NCI-H774 (cell line): ENCODE data around the gene NOC2L.

Source experiments
- DNase-seq: peaks from one replicate; lab custom pipeline; 2025; lab: John Stamatoyannopoulos, UW

NOC2L gene

DNA sequence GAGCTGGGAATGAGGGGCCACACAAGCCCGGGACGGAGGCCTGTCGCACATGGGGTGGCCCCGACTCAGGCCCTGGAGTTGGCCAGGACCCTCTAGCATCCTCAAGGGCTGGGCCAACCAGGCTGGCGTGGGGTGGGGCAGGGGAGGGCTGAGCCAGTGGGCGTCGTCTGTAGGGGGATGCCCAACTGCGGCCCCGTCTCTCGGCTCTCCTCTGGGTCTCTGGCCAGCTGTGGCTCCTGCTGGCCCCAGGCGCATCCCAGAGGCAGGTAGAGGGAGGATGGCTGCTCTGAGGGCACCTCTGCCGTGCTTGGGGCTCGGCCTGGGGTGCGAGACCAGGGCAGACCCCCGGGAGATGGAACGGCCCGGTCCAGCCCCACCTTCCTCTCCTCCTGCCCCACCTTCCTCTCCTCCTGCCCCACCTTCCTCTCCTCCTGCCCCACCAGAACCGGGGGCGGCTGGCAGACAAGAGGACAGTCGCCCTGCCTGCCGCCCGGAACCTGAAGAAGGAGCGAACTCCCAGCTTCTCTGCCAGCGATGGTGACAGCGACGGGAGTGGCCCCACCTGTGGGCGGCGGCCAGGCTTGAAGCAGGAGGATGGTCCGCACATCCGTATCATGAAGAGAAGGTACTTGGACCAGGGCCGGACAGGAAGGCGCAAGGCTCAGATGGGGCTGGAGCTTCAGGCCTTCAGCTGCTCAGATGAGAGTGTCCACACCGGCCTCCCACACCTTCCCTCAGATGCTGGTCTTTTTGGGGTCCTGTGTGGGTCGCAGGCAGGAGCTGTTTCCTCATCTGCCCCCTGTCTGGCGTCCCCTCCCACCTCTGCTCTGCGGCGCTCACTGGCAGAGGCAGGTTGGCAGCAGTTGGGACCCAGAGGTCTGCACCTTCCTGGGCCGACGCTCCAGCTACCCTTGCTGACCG, 29.1 kb downstream of the NOC2L start:
- no peak for DNase-seq

DNA sequence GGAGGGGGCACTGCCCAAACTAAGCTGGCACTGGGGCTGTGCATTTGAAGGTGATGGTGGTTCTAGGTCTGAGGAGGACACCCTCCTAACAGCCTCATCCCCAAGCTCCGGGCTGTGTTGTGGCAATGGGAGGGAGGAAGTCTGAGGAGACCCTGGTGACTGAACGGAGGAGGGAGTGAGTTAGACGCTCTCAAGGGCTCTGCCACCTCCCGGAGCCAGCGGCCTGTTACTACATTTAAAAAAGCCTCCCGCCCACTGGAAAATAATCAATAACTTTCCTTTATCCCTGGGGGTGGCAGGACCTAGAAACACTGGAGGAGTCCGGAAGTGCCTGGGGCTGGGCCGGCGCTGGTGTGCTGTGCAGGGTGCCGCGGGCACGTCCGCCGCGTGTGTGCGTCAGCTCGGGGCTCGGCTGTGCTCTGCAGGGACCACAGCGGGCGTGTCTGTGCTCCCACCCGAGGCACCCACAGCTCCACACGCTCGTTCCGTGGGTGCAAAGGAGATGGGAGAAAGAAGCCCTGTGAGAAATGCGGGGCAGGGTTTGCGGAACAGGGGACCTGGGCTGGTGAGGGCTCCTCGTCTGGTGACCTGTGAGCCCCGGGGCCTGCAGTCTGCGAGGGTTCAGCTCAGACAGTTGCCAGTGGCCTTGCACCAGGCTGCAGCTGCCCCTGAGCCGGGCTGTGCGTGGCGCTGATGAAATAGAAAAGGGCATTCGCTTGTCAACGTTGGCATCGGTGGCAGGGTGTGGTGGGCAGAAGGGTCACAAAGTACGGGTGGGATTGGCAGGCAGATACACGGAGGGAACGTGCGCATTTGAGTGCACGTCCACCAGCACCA, 30.0 kb downstream of the NOC2L start:
- DNase-seq, result no peak

DNA sequence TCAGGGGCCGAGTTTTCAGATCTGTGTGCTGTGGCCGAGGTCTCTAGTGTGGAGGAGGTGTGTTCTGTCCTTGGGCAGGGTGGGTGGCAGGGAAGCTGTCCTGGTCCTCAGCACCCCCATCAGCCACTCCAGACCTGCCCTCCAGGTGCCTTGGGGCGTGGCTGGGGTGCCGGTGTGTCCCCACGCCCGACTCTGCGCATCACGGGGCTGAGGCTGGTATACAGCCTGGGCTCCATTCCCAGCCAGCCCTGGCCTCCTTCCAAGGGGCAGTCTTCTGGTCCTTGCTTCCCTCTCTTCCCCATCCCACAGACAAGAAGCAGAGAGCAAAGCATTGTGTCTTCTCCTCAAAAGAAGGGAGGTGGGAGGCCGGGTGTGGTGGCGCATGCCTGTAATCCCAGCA, 31.3 kb downstream of the NOC2L start:
- no peak for DNase-seq

DNA sequence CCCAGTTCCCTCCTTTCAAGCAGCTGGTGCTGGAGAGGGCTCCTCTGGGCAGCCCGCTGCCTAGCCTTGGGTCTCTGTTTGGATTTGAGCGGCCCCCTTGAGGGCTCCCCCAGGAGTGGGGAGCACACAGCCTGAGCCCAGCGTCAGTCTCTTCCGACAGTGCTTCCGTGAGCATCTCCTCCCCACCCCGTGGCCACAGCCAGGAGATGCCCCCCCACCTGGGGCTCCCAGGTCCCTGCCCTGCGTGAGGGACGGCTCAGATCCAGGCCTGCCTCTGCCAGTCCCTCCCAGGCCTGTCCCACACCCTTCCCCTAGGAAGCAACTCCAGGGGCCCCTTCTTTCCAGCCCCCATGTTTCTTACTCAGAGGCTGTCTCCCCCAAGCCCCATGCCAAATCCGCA, 31.8 kb downstream of the NOC2L start:
- DNase-seq, result no peak

DNA sequence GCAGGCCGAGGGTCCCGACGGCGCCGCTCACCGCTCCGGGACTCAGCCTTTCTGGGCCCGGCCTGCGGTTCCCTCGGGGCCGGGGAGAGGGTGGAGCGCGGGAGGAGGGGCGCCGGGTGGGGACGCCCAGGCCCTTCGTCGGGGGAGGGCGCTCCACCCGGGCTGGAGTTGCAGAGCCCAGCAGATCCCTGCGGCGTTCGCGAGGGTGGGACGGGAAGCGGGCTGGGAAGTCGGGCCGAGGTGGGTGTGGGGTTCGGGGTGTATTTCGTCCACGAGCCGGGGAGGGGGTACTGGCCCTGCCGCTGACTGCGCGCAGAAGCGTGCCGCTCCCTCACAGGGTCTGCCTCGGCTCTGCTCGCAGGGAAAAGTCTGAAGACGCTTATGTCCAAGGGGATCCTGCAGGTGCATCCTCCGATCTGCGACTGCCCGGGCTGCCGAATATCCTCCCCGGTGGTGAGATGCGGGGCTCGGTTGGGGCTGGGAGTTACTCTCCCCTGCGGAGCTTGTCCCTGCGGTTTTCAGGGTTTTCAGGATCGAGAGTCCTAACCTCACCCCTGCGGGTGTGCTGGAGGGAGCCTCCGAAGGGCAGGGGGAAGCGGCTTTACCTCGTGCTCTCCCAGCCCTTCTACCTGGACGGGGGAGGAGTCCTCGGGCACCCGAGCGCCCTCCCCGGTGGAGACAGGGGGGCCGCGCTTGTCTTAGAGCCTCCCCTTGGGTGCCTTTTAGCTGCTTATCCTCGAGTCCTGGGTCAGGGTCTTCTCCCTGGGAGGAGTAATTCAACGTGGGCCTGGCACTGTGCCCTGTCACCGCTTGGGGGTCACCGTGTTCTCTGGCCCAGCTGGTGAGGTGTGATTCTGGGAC, 33.3 kb downstream of the NOC2L start:
- DNase-seq, result no peak

DNA sequence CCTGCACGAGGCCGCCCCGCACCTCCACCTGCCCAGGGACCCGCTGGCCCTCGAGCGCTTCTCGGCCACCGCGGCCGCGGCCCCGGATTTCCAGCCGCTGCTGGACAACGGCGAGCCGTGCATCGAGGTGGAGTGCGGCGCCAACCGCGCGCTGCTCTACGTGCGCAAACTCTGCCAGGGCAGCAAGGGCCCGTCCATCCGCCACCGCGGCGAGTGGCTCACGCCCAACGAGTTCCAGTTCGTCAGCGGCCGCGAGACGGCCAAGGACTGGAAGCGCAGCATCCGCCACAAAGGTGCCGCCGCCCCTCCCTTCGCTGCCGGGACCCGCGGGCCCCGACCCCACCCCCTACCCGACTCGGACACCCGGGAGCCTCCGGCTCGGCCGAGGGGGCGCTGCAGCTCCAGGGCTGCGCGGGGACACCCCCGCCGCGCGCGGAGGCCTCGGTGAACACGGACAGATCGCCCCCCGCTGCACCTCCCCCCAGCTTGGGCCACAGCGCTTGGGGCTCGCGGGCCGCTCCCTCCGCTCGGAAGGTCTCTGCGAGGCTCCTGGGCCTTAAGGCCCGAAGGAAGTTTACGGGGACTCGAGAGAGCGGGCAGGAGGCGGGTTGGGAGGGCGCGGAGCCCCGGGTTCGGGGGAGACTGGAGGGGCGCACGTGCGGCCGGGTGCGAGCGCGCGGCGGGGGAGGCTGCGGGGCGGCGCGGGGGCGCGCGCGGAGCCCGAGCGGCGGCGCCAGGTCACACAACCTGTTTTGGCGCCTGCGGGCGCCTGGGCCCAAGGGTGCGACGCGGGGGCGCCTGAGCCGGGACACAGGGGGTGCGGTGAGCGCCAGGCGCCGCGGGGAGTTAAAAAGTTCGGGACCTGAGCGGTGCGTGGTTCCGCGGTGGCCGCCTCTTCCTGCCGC, 34.1 kb downstream of the NOC2L start:
- DNase-seq, result no peak

DNA sequence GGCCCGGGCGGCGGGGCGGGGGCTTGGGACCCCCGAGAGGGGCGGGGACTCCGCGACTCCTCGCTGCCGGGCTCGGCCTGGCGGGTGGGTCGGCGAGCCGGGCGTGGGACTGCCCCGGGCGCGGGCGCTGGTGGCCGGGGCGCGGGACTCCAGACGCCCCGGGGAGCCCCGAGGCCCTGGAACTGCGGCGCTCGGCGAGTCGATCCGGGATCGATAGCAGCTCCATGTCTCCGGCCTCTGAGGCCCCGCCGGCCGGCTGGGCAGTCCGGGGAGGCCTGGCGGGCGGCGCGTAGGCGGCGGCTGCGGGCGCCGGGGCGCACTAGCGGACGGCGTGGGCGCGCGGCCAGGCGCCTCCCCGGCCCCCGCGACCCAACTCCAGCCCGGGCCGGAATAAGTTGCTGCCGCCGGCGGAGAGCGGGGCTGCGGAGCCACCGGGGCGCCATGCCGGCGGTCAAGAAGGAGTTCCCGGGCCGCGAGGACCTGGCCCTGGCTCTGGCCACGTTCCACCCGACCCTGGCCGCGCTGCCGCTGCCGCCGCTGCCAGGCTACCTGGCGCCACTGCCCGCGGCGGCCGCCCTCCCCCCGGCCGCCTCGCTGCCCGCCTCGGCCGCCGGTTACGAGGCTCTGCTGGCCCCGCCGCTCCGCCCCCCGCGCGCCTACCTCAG, 34.9 kb downstream of the NOC2L start:
- no peak for DNase-seq

DNA sequence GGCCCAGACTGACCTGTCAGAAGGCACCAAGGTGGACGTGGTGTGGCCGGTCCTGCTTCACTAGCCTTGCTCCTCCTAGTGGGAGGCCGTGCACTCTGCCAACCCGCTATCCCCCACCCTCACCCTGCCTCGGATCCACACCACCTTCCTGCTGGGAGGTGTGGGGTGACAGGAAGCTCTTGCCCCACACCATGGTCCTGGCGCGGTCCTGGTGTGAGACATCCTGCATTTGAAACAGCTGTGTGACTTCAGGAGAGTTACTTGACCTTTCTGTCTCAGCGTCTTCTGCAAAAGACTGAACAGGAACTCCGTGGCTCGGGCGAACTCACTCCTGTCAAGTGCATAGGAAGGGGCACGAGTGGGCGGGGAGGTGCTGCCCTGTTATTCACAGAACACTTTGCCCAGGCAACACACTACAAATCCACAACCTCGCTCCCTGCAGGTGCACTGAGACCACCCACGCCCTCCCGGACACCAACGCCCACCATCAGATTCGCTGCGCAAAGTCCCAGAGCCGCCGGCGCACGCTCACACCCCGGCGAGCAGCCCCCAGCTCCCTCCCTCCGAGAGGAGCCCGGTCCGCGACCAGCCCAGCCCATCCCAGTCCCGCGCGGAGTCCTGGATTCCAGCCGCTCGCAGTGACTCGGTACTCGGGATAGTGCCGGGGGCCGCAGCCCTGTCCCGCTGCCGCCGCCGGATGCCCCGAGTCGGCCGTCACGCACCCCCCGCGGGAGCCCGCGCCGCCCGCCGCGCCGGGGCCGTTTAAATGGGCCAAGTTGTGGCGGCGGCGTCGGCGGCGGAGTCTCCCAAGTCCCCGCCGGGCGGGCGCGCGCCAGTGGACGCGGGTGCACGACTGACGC, 35.7 kb downstream of the NOC2L start, which contains the start of gene SAMD11:
SAMD11 (plus strand) TSS at position 793 of the 860 bp plus-strand sequence. CDS start 509 bp downstream, outside the sequence.
- DNase-seq, result peak; percentile 31

DNA sequence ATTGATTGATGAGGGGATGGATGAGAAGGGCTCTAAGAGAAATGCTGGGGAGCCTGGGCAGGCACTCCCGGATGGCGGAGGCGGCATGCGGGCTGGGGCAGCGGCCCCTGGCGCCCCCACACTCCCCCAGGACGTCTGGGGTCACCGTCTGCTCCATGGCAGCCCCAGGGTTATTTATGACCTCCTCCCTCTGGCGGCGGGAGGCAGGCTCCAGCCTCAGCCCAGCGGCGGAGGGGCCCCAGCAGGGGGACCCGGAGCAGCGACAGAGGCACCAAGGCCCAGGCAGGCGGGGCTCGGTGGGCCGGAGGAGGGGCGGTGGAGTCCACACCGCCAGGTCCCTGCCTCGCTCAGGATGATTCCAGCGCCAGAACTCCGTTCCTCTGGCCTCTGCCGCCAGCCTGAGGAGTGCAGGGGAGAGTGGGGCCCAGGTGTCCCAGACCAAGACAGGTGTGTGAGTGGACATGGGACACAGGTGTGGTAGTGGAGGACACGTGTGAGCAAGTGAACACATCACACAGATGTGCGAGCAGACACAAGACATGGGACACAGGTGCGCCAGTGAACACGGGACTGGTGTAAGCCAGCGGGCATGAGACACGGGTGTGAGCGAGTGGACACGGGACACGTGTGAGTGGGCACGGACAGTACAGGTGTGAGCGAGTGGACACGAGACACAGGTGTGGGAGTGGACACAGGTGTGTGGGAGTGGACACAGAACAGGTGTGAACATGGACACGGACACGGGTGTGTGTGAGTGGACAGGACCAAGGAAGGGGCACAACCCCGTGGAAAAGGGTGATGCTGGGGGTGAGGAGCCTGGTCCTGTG, 37.8 kb downstream of the NOC2L start:
- peak; percentile 49 for DNase-seq

DNA sequence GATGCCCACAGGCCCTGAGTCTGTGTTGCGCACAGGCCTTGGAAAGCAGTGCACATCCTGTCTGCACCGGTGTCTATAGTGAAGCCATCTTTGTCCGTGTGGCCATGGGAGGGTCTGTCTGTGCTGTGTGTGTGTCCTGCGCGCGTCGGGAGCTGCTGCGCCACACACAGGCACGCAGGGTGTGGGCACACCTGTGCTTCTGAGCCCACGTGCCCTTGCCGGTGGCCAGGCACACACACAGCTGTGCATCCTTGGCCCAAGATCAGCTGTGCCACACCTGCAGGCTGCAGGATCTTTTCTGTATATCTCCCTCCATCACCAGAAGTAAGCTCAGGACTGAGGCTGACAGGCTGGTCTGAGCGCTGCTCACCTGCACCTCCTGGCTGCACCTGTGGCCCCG, 38.5 kb downstream of the NOC2L start:
- DNase-seq, result no peak

DNA sequence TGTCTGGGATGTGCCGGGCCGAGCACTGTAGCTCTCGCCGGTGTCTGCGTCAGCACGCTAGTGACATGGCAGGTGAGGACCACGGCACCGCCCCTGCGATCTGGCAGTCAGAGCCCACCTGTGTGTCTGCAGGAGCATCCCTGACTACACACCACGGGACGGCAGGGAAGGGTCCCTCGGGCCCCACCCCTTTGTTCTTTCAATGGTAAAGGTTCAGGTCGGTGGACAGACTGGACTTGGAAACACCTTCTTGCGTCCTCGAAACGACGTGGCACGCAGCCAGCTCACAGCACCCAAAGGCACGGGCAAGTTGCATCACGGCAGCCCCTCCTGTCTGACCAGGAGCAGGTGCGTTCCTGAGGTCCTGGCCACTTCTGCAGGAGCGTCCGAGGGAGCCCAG, 39.0 kb downstream of the NOC2L start:
- DNase-seq, result no peak

DNA sequence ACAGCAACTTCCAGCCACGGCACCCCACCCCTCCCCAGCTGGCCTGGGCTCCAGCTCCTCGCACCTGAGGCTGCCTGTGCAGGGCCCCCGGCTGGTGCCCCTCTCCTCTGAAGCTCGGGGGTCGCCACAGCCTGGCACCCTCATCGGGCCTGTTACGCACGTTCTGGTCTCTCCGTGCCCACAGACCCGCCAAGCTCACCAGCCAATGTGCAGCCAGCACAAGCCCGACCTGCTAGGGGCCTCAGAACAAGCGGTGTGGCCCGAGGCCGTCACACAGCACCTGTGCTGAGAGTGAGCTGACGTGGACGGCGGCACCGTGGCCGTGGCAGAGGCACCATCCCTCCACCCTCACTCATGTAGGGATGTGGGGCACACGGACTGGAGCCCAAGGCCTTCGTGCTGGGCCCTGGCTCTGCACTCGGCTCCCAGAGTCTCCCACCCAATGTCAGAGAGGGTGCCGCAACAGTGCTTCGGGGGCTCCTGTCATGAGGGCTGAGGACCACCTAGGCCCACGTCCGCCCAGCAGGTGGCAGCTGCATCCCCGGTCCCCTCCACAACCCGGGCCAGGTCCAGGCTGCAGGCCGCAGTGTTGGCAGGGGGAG, 39.7 kb downstream of the NOC2L start:
- DNase-seq, result no peak

DNA sequence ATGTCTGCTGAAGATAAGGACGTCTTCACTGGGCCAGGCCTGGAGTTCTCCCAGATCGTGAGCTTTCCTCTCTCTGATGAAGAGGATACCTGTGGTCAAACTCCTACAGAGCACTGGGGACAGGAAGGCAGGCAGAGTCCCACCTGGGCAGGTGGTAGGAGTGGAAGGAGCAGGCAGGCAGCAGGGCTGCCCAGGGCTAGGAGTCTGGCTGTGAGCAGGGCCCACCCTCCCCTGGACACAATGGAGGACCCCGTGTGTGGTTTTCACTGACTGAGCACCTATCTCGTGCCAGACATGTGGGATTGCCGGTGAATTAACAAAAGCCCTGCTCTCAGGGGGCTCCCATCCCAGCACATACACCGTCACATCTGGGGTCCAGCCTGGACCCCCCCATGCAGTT, 40.2 kb downstream of the NOC2L start:
- no peak for DNase-seq

DNA sequence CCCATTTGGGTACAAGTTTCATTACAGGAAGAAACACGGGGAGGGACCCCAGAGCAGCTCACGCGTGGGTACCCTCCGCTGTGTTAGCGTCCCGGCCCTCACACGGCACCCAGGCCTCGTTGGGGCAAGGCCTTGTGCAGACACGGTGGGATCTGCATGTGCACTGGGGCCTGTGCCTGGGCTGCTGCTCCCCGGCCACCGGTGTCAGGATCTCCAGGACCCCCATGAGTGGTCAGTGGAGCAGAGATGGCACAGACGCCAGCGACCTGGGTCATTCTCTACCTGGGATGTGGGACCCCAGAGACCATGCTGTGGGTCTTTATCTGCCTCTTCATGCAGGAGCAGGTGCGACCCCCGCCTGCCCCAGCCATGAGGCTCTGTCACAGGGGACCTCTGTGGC, 40.7 kb downstream of the NOC2L start:
- no peak for DNase-seq

DNA sequence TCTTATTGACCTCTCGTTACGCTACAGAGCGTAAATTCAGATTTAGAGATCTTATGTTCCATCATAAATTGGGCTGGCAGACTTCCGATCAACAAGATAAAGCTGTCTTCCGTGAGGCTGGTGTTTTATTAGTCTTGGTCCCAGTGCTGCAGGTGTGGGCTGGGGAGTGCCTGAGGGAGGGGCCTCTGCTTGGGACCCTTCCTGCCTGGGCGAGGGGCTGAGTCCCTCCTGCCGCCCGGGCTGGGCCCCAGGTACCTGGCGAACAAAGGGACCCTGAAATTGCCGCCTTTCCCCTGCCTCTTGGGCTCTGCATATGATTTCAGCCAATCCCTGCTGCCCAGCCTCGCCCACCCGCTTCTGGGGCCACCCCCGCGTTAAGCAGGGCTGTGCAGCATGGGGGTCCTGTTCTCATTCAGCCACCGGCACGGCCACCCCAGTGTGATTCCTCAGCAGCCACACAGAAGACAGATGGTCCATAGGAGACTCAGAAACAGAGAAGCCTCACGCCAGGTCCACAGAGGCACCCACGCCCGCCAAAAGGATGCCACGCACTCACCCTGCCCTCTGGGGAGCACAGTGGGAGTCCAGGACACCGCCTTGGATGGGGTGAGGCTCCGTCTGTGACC, 41.5 kb downstream of the NOC2L start:
- DNase-seq, result no peak

DNA sequence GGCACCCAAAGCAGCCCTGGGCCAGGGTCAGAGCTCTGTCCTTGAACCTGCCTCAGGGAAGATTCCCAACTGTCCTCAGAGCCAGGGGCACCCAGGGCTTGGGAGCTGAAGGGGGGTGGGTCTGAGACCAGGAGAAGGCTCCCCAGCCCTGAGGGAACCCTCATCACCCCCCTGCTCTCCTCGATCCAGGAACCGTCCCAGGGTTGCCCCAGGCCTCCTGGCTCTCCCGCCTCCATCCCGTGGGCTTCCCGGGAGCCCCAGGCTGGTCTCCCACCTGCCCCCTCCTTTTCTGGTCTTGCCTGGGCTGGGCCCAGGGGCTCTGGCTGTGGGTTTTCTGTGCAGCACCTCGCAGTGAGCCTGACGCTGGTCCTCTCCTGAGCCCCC, 42.0 kb downstream of the NOC2L start:
- no peak for DNase-seq

DNA sequence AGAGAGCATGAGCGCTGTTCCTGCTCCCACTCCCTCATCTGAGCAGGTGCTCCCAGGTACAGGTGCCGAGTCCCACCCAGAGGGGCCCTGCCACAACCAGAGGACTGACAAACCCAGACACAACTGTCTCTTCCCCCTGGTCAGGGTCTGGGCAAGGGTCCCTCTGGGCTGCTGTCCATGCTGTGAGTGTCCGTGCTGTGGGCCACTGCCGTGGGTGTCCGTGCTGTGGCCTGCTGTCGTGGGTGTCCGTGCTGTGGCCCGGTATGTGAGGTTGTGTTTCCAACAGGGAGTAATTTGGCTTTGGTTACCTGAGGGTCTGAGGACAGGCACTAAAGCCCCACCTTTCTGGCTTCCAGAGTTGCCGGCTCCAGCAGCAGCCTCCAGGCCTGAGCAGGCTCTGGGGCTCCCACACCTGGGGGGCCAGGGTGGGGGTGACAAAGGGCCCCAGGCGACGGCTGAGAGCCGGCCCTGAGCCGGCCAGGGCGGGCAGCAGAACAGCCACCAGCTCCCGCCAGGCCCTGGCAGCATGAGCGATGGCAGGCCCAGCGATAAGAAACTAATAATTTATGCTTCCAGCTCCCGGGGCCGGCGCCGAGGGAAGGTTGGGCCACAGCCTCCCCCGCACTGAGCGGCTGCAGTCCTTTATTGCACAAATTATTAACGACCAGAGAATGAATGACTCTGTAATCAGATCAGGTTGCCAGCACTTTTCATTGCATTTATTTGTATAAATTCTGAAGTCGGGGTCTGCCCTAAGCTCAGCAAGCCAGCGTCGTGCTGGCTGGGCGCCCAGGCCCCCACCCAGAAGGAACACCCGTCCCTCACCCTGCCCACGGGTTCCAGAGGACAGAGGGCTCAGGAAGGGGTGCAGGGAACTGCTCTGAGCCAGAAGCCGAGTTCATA, 42.6 kb downstream of the NOC2L start:
- DNase-seq, result no peak
